Lower leg skin (tissue), 3 donors: ENCODE data around the gene GPC5.

Source experiments
- POLR2A ChIP-seq, 2 donors: fragments of 450-650 bp; IDR thresholded peaks; one replicate each; pipeline ENCODE4 v1.6.1; 2016 to 2017; ENCODE audit warnings: antibody characterized with exemption in 2 of 2, mild to moderate bottlenecking in 1 of 2, moderate library complexity in 1 of 2
- TF ChIP-seq, protein P1 (sequence below), 3 donors: fragments of 450-650 bp; IDR thresholded peaks; one replicate each; pipeline ENCODE4 v1.5.1; 2016; ENCODE audit warnings: antibody characterized with exemption in 3 of 3, mild to moderate bottlenecking in 3 of 3, moderate library complexity in 2 of 3

DNA sequence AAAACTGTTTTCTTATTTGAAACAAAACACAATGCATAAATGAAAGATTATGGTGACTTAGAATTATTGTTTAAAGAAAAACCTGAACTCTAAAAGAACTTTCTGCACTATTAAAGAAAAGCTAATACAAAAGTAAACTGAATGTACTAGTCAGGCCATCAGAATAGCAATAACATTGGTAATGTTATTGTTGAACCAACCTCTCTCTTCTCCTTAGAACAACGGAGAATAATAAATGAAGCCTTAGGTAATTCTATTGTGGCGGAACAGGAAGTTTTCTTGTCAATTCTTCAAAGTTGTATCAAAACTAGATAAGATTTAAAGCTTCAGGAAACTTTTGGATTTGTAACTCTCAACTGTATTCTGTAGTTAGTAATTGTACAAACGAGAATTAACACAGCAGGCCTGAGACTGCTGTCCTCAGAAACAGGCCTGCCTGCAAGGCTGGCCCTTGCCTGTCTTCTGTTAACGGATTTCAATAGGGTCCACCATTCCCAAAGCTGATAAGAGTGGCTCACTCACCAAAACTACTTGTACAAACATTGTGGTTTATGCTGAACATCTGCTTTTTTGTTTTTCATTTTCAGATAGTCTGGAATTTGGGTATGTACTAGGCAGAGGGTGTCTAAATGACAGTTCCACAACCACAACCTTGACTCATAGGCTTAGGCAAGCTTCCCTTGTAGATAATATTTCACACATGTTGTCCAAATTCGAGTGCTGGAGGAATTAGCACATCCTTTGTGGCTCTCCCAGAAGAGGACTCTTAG is 825.8 kb downstream of the GPC5 start:
- TF ChIP-seq, protein P1, sequence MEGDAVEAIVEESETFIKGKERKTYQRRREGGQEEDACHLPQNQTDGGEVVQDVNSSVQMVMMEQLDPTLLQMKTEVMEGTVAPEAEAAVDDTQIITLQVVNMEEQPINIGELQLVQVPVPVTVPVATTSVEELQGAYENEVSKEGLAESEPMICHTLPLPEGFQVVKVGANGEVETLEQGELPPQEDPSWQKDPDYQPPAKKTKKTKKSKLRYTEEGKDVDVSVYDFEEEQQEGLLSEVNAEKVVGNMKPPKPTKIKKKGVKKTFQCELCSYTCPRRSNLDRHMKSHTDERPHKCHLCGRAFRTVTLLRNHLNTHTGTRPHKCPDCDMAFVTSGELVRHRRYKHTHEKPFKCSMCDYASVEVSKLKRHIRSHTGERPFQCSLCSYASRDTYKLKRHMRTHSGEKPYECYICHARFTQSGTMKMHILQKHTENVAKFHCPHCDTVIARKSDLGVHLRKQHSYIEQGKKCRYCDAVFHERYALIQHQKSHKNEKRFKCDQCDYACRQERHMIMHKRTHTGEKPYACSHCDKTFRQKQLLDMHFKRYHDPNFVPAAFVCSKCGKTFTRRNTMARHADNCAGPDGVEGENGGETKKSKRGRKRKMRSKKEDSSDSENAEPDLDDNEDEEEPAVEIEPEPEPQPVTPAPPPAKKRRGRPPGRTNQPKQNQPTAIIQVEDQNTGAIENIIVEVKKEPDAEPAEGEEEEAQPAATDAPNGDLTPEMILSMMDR (IDR thresholded peaks at IDR 0.05) = no peak
- TF ChIP-seq POLR2A (IDR thresholded peaks at IDR 0.05) = no peak
